ENCODE data around the gene ST8SIA5.

GRCh38 chr18:46756559-46757201 lies at the start of gene ST8SIA5:
- TF ChIP-seq CTCF (IDR thresholded peaks at IDR 0.05; ENCODE audit: low read depth, low read length, poor library complexity, severe bottlenecking): no peak
- TF ChIP-seq EZH2phosphoT487 (IDR thresholded peaks at IDR 0.05; ENCODE audit: borderline replicate concordance, low read length): no peak
